Endodermal cell (in vitro differentiated cells): Measurements from ENCODE around the gene PCID2. TPM values are rescaled to one million over a fixed set of nuclear protein-coding genes. Genes with fewer than 3 reads are reported as not detected.
A peak's percentile ranks its signal among the peaks of the same experiment; 100 is the strongest.

ENCODE experiments used
- DNase-seq: peaks from one replicate; pipeline ENCODE4 v3.0.0-alpha.2; 2017
- H3K27ac ChIP-seq: 2 replicates; pipeline ENCODE4 v1.5.1; 2013; ENCODE audit warnings: mild to moderate bottlenecking, low read depth, low read length, moderate library complexity
- H3K27me3 ChIP-seq: 2 replicates; pipeline ENCODE4 v1.6.1; 2013; ENCODE audit warnings: mild to moderate bottlenecking, low read length, moderate library complexity; ENCODE audit not compliant: insufficient read depth, control insufficient read depth, poor library complexity, severe bottlenecking
- H3K36me3 ChIP-seq: 2 replicates; pipeline ENCODE4 v1.7.0; 2013; ENCODE audit warnings: mild to moderate bottlenecking, low read length, moderate library complexity; ENCODE audit not compliant: control insufficient read depth, insufficient read depth
- H3K4me1 ChIP-seq: one replicate; pipeline ENCODE4 v1.7.0; 2013; ENCODE audit warnings: low read length; ENCODE audit not compliant: control insufficient read depth, insufficient read depth
- H3K4me3 ChIP-seq: 2 replicates; pipeline ENCODE4 v1.5.1; 2013; ENCODE audit warnings: mild to moderate bottlenecking, low read length, moderate library complexity
- H3K9ac ChIP-seq: 2 replicates; pipeline ENCODE4 v1.6.1; 2013; ENCODE audit warnings: mild to moderate bottlenecking, low read length, moderate library complexity; ENCODE audit not compliant: poor library complexity, severe bottlenecking; ENCODE audit errors: extremely low read depth
- H3K9me3 ChIP-seq: 2 replicates; pipeline ENCODE4 v1.6.1; 2013; ENCODE audit warnings: mild to moderate bottlenecking, low read length, moderate library complexity; ENCODE audit not compliant: control insufficient read depth
- H3K27ac Mint-ChIP-seq: 2 replicates; pipeline ENCODE4 v1.8.0; 2020; ENCODE audit warnings: mixed read lengths
- H3K27me3 Mint-ChIP-seq: 2 replicates; pipeline ENCODE4 v1.8.0; 2021; ENCODE audit warnings: mild to moderate bottlenecking, mixed read lengths; ENCODE audit not compliant: insufficient read depth
- H3K36me3 Mint-ChIP-seq: 2 replicates; pipeline ENCODE4 v1.8.0; 2020; ENCODE audit warnings: low read depth, mixed read lengths
- H3K4me1 Mint-ChIP-seq: 2 replicates; pipeline ENCODE4 v1.8.0; 2020; ENCODE audit warnings: mixed read lengths
- H3K4me3 Mint-ChIP-seq: 2 replicates; pipeline ENCODE4 v1.8.0; 2020; ENCODE audit warnings: mild to moderate bottlenecking, moderate library complexity, mixed read lengths
- H3K9me3 Mint-ChIP-seq: 2 replicates; pipeline ENCODE4 v1.8.0; 2020; ENCODE audit warnings: mild to moderate bottlenecking, mixed read lengths
- CTCF ChIP-seq: fragments of 200-600 bp; sonication (generic); conservative IDR thresholded peaks from 2 replicates; pipeline ENCODE4 v1.5.0; 2021; ENCODE audit warnings: antibody characterized with exemption, mild to moderate bottlenecking
- WGBS, 2 experiments: methylation state at CpG; one replicate each; pipeline versions ENCODE4 v1.1.5 to v1.1.7; 2013; ENCODE audit warnings: missing lambda C conversion rate in 2 of 2, mixed read lengths in 1 of 2; ENCODE audit not compliant: insufficient coverage in 1 of 2, insufficient read length in 1 of 2; 5-methylcytosine and 5-hydroxymethylcytosine counted together
- total RNA-seq, 2 donors: library from RNA; stranded (reverse); fragmentation: NEBNext Ultra II Directional in 1 of 2; extraction: Animal tissue kit (Norgen Biotek cat#: 25700) in 1 of 2; gene quantifications; 2 replicates in 1 of 2; 3 replicates in 1 of 2; pipeline ENCODE4 v1.2.1, GENCODE V29; 2021

PCID2 gene
- total RNA-seq, 2 donors from 2014 or later: 70.5 to 71.7 TPM

- Mint-ChIP-seq H3K27me3 (no peaks in the 10 kb centered on the region), H3K4me3 (peak overlapping the region; percentile 51), H3K27ac (peak overlapping the region; percentile 99), H3K4me1 (peaks cover 44% of the 10 kb centered on the region), H3K9me3 (no peaks in the 10 kb centered on the region), H3K36me3 (peaks cover 73% of the 10 kb centered on the region)
- peaks cover 26% of the 10 kb centered on the region for H3K4me1 ChIP-seq
- H3K36me3 ChIP-seq: peaks cover 80% of the 10 kb centered on the region
- H3K4me3 ChIP-seq: peak overlapping the region; percentile 62
- 48 to 53% methylated on average over 21 to 28 of the region's 28 CpGs for WGBS, 2 experiments
- no peak for TF ChIP-seq CTCF
- H3K27ac ChIP-seq: peak overlapping the region; percentile 65
- H3K9ac ChIP-seq: peak overlapping the region; percentile 43
- H3K9me3 ChIP-seq: no peaks in the 10 kb centered on the region
- DNase-seq: peak; percentile 90
- no peaks in the 10 kb centered on the region for H3K27me3 ChIP-seq
Observed at GRCh38 chr13:113179374-113180230, 28.9 kb downstream of the PCID2 start.

GRCh38 chr13:113178896-113179167 lies 29.6 kb downstream of the PCID2 start:
- peak overlapping the region; percentile 65 for H3K27ac ChIP-seq

More at GRCh38 chr13:113178896-113179167, 29.6 kb downstream of the PCID2 start:
- Mint-ChIP-seq H3K9me3 (no peaks in the 10 kb centered on the region), H3K4me3 (peak overlapping the region; percentile 51), H3K27me3 (no peaks in the 10 kb centered on the region), H3K4me1 (peaks cover 44% of the 10 kb centered on the region), H3K36me3 (peaks cover 75% of the 10 kb centered on the region), H3K27ac (peak overlapping the region; percentile 99)
- WGBS, 2 experiments: 64 to 100% methylated on average over 2 to 3 of the region's 3 CpGs
- Histone ChIP-seq H3K4me3 (peak overlapping the region; percentile 31), H3K27me3 (no peaks in the 10 kb centered on the region), H3K9me3 (no peaks in the 10 kb centered on the region), H3K4me1 (peaks cover 26% of the 10 kb centered on the region), H3K9ac (peak overlapping the region; percentile 43), H3K36me3 (peaks cover 80% of the 10 kb centered on the region)
- DNase-seq: no peak
- TF ChIP-seq CTCF: no peak
